ENCODE measurements around the gene RPS4Y2.

GRCh38 chrY:20817067-20817466 is 61.2 kb downstream of the RPS4Y2 start:
- TF ChIP-seq CTCF (conservative IDR thresholded peaks at IDR 0.05) (no peak), ZFX (IDR thresholded peaks at IDR 0.05) (no peak)

Data from C4-2B (cell line).